Measurements from ENCODE around the gene DGKH.

The DGKH gene

DNA sequence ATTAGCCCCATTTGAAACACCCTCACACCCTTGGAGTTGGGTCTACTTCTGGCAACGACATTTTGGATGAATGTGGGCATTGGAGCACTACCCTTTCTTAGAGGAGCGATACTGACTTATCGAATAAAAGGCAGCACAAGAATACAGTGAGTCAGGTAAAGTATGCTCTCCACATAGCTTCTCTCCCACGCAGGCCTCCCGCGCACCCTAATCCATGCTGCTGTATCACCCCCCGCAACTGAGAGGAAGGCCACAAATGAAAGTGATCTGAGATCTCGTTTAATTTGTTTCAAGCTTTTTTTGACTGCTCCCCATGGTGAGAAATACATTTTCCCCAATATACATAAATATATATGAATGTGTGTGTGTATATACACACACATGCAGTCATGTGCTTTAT, 198.1 kb downstream of the DGKH start:
- no peak for DNase-seq

DNA sequence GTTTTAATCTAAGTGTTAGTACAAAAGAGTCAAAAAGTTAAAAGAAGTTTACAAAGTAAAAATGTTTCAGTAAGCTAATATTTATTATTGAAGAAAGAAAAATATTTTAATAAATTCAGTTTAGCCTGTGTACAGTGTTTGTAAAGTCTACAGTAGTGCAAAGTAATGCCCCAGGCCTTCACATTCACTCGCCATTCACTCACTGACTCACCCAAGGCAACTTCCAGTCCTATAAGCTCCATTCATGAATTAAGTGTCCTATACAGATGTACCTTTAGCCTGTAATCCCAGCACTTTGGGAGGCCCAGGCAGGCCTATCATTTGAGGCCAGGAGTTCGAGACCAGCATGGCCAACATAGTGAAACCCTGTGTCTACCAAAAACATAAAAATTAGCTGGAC, 199.4 kb downstream of the DGKH start:
- no peak for DNase-seq

DNA sequence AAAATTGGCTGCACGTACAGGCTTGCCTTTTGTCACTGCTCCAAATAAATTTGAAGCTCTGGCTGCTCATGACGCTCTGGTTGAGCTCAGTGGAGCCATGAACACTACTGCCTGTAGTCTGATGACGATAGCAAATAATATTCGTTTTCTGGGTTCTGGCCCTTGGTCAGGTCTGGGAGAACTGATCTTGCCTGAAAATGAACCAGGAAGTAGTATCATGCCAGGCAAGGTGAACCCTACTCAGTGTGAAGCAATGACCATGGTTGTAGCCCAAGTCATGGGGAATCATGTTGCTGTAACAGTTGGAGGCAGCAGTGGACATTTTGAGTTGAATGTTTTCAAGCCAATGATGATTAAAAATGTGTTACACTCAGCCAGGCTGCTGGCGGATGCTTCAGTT, 207.4 kb downstream of the DGKH start:
- DNase-seq = no peak

DNA sequence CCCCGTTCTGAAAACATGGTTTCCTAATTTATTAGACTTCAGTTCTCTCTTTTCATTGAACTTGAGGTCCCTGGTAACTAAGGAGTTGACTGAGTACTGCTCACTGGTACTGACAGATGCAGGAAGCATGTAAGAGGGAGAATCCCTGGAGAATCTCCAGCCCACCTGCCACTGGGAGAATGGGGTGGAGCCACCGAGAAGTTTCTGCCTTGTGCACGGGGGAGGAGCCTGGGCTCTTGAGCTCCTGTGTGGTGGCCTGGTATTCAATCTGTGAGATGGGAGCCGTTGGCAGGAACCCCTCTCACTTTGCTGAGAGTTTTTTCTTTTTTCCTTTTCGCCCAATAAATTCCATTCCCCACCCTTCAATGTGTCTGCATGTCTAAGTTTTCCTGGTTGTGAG, 210.3 kb downstream of the DGKH start:
- no peak for DNase-seq

DNA sequence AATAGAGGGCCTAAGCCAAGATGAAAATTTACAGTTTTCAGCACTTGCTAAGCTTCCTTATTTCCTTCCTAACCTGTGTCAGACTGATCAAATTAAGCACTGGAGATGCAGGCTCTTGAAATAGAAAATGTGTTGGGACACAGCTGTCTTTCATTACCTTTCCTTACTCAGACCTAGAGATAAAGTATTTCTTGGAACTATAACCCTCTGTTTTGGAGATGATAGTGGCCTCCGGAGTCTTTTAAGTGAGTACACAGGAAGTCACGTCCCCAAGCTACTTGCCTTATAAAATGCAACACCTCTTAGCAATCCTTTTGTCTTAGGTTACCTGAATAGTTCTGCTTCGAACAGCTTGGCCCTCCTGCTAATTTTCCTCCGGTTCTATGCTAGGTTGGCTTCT, 211.1 kb downstream of the DGKH start:
- no peak for DNase-seq

DNA sequence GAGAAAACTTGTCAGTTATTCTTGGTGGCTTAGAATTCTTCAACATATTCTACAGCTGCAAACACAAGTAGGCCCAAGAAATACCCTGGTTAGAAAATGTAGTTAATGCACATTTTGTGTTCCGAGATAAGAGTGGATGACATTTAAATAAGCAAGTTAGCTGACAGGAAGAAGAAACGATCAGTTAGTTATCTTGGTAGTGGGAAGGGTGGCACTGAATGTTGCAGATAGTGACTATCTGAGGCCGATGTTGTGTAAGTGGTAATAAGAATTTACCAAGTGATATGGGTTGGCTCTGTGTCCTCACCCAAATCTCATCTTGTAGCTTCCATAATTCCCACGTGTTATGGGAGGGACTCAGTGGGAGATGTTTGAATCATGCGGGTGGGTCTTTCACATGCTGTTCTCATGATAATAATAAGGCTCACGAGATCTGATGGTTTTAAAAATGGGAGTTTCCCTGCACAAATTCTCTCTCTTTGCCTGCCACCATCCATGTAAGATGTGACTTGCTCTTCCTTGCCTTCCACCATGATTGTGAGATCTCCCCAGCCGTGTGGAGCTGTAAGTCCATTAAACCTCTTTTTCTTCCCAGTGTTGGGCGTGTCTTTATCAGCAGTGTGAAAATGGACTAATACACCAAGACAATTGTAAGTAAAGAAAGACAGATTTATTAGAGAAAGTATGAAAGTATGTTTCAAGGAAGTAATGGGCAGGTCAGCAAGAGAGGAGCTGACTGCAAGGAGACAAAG, 212.6 kb downstream of the DGKH start:
- no peak for DNase-seq

DNA sequence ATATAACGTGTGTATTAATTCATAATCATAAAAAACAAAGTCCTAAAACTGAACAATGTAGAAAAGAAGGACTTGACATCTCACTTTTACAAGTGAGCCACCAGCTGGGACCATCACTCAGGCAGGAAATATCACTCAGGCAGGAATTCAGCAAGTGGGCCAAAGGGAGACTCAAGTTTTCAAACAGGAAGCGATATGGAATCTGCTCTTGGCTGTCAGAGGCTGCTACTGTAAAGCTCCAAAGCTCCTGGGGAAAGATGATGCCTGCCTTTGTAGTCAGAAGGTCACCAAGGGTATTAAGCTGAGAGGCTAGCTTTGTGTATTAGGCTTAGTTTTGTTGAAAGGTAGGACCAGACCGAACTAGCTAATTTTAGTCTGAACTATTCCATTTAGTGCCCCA, 218.0 kb downstream of the DGKH start:
- no peak for DNase-seq

DNA sequence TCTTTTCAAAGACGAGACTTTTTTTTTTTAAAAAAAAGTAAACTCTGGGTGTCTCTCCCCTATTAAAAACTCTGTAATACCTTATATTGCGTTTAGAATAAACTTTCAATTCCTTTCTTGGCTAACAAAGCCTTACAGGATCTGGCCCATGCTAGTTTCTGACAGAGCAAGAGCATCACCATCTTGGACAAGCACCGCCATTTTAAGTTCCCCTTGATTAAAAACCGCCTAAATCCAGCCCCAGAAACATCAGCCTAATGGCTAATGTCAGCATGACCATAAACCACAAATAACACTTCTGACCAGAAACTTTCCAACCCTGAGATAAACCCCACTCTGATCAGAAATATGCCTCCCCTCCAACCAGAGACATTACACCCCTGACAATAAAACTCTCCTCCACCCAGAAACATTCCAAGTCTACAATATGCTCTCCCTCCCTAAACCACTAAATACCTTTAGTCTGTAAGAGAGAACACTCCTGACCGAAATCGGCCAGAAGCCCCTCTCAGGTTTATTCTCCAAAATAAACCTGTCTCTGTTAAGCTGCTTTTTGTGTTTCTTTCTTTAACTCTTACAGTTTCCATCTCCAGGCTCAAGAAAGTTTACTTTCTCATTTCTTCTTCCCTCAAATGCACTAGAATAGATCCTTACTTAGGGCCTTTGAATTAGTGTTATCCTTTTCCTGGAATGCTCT, 221.9 kb downstream of the DGKH start:
- DNase-seq = no peak

DNA sequence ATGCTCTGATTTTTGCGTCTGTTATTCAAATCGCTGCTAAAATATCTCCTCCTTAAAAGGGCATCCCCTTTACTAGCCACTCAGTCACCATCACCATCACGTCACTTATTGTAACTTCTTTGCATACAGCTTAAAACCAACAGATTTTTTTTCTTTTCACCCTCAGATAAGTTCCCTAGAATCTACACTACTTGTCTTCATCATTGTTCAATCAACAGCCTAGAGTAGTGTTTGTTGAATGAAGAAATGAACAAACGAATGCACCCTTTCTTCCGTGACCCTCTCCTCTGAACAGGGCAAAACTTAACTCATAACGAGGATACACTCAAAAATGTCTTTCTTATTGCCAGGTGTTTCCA, 222.4 kb downstream of the DGKH start:
- no peak for DNase-seq

DNA sequence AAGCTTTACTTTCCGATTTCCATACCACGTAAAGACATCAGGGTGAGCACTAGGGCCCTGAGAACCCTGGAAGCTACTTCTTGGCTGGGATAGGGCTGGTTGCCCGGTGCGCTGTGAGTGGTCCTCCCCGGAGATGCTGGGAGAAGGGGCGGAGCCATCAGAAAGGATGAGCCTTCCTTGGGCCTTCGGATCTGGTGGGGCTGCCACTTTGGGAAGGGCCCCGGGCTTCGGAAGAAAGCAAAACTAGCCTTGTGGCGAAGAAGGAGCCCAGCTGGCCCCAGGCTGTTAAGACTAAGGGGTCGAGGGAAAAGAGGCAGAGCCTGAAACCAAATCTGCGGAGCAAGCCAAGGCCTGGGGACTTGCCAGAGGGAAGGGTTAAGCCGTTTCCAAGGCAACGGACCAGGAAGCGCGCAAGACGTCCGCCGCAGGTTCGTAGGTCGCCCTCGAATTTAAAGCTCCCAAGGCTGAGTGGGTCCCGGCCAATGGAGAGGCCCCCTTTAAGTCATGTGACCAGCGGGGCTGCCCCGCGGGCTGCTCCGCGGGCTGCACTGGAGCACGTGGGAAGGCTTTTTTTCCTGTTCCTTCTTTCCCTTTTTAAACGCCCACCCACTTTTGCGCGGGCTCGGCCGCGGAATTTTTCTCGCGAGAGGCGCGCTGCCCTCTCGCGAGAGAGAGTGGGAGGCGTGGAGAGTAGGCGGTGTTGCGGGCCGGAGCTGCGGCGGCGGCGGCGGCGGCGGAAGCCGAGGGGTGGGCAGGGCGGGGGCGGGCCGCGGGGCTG, 223.1 kb downstream of the DGKH start:
- peak; percentile 84 for DNase-seq

DNA sequence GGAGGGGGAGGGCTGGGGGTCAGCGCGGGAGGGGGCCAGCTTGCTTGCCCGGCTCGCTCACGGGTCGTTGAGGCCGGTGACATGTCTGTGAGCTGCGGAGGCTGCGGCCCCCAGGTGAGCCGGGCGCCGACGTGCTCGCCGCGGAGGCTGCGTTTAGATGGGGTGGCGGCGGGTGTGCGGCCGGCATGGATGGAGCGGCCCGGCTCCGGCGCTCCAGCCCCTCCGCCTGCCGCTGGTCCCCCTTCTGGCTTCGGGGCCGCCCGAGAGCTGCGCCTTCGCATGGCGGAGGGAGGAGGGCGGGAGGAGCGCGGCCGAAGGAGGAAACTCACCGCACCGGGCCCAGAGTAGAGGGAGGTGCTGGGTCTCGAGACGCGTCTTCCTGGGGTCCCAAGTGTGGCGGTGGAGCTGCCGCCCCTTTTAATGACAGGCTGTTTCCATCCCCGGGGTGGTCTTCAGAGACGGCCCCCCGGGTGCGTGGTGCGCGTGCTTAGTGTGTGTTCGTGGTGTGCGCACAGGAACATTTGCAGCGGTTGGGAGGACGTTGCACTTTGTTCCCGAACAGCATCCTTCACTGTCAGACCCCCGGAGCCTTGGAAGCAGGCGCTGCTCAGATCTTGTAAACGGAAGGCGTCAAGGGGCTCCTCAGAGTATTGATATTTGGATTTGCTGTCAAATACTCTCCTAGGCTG, 223.8 kb downstream of the DGKH start, which contains the start of gene AKAP11:
Gene AKAP11 (plus strand): TSS at position 38 of the 689 bp plus-strand sequence. CDS start 14,197 bp downstream, outside the sequence.
- DNase-seq = peak; percentile 37

DNA sequence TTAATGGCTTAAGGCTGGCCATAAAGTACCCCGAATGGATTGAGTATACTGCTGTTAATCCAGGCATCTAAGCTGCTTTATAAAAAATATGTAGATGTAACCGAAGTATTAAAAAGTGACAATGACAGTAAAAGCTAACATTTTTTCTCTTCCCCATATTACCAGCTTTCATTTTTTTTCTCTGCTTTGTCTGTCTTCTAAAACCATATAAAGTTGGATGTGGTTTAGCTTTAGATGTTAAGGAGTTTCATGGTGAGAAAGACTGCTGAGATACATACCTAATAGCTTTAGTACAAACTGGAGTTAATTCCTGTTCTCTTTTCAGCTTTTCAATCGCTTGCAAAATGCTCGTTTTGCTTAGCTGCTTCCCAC, 224.3 kb downstream of the DGKH start:
- DNase-seq = no peak

DNA sequence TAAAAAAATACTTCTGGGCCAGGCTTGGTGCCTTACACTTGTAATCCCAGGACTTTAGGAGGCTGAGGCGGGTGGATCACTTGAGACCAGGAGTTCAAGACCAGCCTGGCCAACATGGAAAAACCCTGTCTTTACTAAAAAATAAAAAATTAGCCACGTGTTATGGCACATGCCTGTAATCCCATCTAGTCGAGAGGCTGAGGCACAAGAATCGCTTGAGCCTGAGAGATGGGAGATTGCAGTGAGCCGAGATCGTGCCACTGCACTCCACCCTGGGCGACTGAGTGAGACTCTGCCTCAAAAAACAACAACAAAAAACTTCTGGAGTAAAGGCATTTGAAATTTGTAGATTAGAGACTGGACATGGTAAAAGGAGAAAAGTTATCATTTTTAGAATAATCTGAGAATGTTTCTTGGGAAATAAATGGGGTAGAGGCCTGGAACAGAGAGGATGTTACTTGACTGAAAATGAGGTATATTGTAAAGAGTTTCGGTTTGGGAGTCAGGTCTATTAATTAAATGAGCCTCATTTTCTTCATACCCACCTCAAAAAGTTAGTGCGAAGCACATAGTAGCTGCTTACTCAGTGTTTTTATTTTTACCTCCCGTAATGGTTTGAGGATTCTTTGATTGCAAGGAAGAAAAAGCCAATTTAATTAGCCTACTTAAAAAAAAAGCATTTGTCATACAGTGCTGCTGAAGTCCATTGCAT, 226.1 kb downstream of the DGKH start:
- DNase-seq = no peak

DNA sequence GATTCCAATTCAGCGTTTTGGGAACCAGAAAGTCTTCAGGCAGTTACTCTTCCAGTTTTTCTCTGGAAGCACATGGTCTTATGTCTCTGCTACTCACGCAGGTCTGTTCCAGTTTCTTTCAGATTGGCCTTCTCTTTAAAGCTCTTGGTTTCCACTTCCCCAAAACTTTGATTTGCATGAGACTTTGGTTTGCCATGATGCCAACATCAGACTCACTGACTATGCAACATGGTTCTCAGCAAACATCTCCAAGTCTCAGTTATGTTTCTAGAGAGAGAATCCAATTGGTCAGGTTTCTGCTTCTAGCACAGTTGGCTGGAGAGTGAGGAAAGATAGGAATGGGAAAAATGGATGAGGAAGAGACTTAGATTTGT, 226.6 kb downstream of the DGKH start:
- DNase-seq = no peak

DNA sequence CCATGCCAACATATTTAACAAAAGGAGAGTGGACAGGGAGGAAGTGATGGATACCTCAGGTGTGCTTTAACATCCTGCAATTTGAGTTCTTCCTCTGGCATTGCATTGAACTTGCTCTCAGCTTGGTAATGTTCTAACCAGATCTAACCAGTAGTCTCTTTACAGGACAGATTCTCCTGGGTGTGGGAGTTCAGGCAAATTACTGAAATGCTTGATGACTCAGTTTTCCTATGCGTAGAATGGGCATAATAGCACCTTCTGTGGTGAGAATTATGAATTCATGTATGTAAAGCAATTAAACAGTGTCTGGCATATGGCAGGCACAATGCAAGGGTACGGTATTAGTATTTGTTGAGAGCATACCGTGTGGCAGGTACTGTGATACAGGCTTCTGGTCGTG, 227.1 kb downstream of the DGKH start:
- DNase-seq = no peak

DNA sequence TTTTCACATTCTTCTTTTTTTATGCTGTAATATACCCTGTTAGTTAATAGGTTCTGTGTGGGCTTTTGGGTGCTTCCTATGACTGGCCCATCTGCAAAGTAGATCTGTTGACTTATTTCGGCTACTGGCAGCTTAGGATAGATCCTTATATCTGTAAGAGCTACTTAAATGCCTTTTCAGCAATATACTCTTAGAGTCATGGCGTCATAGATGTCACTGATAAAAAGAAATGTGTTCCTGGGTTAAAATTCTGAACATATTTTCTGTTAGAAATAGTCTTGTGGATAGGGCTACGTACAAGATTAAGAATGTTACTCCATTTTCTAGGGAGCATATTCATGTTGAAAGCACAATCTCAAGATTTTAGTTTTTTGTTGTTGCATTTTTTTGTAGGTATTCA, 228.2 kb downstream of the DGKH start:
- no peak for DNase-seq

DNA sequence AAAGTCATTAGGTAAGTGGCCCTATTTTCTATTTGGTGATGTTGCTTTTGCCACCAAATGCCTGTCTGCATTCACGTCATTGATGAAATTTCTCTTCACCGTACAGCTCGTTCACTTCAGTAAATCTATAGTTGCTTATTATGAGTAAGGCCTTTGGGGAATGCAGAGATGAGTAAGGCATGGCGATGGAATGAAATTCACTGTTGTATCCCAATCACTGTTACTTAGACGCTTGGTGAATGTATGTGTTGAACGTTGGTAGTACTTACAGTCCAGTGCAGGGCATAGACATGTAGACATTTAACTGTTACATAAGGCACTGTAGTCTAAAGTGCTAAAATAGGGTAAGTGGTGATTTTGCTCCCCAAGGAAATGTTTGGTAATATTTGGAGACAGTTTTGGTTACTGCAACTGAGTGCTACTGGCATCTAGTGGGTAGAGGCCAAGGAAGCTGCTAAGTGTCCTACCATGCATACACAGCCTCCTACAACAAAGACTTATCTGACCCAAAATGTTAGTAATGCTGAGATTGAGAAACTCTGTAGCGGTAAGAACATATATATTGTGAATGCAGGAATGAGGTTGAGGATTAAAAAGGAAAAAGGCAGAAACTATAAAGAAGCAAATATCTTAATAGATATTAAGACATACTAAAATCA, 229.3 kb downstream of the DGKH start:
- DNase-seq = no peak

DNA sequence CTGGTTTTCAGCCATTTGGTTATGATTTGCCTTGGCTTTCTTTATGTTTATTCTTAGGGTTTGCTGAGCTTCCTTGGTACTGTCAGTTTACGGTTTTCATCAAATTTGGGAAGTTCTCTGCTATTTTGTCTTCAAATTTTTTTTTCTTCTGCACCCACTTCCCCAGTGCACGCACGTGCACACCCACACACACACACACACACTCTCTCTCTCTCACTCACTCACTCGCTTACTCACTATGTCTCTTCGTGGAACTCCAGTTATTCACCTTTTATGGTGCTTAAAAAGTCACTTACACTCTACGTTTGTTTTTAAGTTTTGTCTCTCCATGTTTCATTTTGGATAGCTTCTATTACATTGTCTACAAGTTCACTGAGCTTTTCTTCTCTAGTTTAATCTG, 230.6 kb downstream of the DGKH start:
- DNase-seq = no peak

DNA sequence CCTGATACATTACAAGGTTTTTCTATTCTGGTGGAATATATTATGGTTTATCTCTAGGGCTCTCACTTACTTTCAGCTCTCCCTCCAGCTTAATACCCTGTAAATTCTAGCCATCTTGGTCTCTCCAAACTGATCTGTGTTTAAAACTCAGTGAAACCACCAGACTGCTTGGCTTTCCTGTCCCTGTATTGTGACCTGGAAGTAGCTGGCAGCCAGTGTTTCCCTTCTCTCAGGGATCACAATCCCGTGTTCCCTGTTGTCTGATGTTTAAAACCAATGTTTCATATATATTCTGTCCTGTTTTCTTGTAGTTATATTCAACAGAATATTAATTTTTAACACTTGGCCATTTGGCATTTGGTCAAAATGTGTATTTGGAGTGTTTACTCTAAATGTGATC, 231.5 kb downstream of the DGKH start:
- DNase-seq = no peak

DNA sequence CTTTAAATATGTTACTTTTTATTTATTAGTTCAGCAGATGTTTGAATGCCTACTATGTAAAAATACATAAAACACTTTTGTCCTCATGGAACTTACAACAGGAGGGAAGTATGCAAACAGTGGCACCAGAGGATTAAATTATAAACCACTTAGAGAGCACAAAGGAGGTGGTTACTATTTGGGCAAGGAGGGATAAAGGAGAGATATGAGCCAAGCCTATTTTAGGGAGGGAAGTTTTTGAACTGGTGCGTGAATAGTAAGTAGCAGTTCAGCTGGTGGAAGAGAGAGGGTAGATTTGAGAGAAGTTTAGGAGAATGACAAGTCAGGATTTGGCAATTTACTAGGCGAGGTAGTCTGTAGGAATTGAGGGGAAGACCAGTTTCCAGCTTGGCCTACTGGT, 232.1 kb downstream of the DGKH start:
- no peak for DNase-seq

DNA sequence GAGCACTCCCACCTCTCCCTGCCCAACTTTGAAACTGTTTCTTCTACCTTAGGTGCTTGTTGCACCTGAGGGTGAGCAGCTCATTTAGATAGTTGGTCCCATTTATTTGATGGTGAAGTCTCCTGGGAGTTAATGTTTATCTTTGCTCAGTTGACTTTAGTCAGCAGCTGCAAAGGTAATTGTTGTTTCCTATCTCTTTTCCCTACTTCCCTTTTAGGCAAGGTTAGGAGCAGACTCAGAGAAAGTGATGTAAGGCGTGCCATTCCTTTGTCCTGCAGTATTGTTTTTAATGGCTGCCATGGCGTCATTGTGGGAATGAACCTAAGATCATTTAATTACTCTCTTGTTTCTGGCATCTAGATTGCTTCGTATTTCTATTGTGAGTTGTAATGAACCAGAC, 235.1 kb downstream of the DGKH start:
- DNase-seq = no peak

DNA sequence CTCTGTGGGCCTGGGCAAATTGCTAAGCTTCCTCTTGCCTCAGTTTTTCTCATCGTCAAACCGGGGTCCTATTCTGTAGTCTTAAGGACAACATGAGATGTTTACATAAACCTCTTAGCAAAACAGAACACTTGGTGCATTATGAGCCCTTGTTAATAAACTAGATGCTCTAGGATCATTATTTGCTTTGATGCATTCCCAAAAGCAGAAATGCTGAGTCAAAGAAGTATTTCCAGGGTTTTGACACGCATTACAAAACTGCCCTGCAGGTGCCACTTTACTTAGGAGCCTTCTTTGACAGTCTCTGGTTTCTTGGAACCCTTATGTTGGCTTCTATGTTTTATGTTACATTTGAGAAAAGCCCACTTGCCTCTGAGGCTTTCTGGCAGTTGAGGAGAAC, 235.6 kb downstream of the DGKH start:
- no peak for DNase-seq
